GM12878 (cell line): ENCODE measurements around the gene SLC1A5. TPM values are rescaled to one million over a fixed set of nuclear protein-coding genes. Genes with fewer than 3 reads are reported as not detected.

ENCODE experiments used
- CHD1 ChIP-seq: IDR thresholded peaks from 2 replicates; pipeline ENCODE4 v1.6.1; 2012; ENCODE audit warnings: low read depth, low read length, improper control_type of control experiment
- HDAC2 ChIP-seq: fragments of 200-600 bp; sonication (generic); IDR thresholded peaks from 2 replicates; pipeline ENCODE4 v1.6.1; 2017
- PBX3 ChIP-seq: IDR thresholded peaks from 2 replicates; pipeline ENCODE4 v1.6.1; 2011; ENCODE audit warnings: mild to moderate bottlenecking, low read depth, low read length, moderate library complexity; ENCODE audit not compliant: insufficient replicate concordance
- POLR2A ChIP-seq: IDR thresholded peaks from 2 replicates; pipeline ENCODE4 v1.6.1; 2011; ENCODE audit warnings: low read depth, mild to moderate bottlenecking, low read length
- RELB ChIP-seq: fragments of 450-650 bp; IDR thresholded peaks from 2 replicates; pipeline ENCODE4 v1.6.1; 2017; ENCODE audit warnings: low read depth, mild to moderate bottlenecking, moderate library complexity
- SUZ12 ChIP-seq: fragments of 200-600 bp; sonication (generic); IDR thresholded peaks from one replicate; pipeline ENCODE4 v1.6.1; 2018; ENCODE audit warnings: antibody characterized with exemption, mild to moderate bottlenecking; ENCODE audit not compliant: unreplicated experiment
- TARDBP ChIP-seq: IDR thresholded peaks from 2 replicates; pipeline ENCODE4 v1.6.1; 2016; ENCODE audit warnings: borderline replicate concordance
- ZBTB40 ChIP-seq: fragments of 450-650 bp; IDR thresholded peaks from 2 replicates; pipeline ENCODE4 v1.6.1; 2016; ENCODE audit warnings: mild to moderate bottlenecking, moderate library complexity, borderline replicate concordance
- ZNF687 ChIP-seq: fragments of 450-650 bp; IDR thresholded peaks from 2 replicates; pipeline ENCODE4 v1.6.1; 2017; ENCODE audit warnings: mild to moderate bottlenecking, moderate library complexity
- polyA plus RNA-seq, 11 experiments: library from polyadenylated mRNA; depleted of rRNA in 4 of 11; unstranded in 6 of 11; stranded (reverse) in 5 of 11; fragments of >200 nt; fragmentation: Nextera tagmentation in 4 of 11; fragmentation: Illumina TruSeq in 1 of 11; extraction: Ambion mirVana in 4 of 11; extraction: Trizol in 1 of 11; gene quantifications; 1 replicate in 1 of 11; 2 replicates in 10 of 11; pipeline versions ENCODE4 v1.2.1 to v1.2.3, GENCODE V29; 2011 to 2016; ENCODE audit warnings: inconsistent platforms in 2 of 11, missing spikeins in 2 of 11, low read depth in 1 of 11
- total RNA-seq, 4 experiments: library from RNA; depleted of rRNA in 3 of 4; stranded (reverse); fragments of >200 nt in 3 of 4; fragmentation: Illumina TruSeq in 1 of 4; extraction: Trizol in 1 of 4; gene quantifications; 2 replicates each; pipeline versions ENCODE4 v1.2.1 to v1.2.3, GENCODE V29; 2013 to 2021
- TF ChIP-seq, protein P1 (sequence below): IDR thresholded peaks from 2 replicates; pipeline ENCODE4 v1.6.1; 2012; ENCODE audit warnings: improper control_type of control experiment, low read depth, low read length; ENCODE audit not compliant: insufficient replicate concordance

SLC1A5 gene
- total and polyA plus RNA-seq, 10 of the 15 experiments (the other 5 are each of a cell fraction or from before 2014, with no cell fraction given): 9.1 to 129 (median 60.9) TPM

GRCh38 chr19:46786236-46787039, 2.0 kb downstream of the SLC1A5 start (continued):
- TF ChIP-seq ZNF687 (no peak; the same call in 1 of the 2 replicates), POLR2A (peak; percentile 82), PBX3 (peak; percentile 74), HDAC2 (no peak), RELB (peak; percentile 30; the same call in 1 of the 2 replicates), TARDBP (no peak), SUZ12 (no peak), ZBTB40 (no peak), CHD1 (no peak)
- TF ChIP-seq, protein P1, sequence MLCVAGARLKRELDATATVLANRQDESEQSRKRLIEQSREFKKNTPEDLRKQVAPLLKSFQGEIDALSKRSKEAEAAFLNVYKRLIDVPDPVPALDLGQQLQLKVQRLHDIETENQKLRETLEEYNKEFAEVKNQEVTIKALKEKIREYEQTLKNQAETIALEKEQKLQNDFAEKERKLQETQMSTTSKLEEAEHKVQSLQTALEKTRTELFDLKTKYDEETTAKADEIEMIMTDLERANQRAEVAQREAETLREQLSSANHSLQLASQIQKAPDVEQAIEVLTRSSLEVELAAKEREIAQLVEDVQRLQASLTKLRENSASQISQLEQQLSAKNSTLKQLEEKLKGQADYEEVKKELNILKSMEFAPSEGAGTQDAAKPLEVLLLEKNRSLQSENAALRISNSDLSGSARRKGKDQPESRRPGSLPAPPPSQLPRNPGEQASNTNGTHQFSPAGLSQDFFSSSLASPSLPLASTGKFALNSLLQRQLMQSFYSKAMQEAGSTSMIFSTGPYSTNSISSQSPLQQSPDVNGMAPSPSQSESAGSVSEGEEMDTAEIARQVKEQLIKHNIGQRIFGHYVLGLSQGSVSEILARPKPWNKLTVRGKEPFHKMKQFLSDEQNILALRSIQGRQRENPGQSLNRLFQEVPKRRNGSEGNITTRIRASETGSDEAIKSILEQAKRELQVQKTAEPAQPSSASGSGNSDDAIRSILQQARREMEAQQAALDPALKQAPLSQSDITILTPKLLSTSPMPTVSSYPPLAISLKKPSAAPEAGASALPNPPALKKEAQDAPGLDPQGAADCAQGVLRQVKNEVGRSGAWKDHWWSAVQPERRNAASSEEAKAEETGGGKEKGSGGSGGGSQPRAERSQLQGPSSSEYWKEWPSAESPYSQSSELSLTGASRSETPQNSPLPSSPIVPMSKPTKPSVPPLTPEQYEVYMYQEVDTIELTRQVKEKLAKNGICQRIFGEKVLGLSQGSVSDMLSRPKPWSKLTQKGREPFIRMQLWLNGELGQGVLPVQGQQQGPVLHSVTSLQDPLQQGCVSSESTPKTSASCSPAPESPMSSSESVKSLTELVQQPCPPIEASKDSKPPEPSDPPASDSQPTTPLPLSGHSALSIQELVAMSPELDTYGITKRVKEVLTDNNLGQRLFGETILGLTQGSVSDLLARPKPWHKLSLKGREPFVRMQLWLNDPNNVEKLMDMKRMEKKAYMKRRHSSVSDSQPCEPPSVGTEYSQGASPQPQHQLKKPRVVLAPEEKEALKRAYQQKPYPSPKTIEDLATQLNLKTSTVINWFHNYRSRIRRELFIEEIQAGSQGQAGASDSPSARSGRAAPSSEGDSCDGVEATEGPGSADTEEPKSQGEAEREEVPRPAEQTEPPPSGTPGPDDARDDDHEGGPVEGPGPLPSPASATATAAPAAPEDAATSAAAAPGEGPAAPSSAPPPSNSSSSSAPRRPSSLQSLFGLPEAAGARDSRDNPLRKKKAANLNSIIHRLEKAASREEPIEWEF: no peak
